Endothelial cell of umbilical vein (primary cell): ENCODE data around the gene DNAAF3. TPM values are rescaled to one million over a fixed set of nuclear protein-coding genes. Genes with fewer than 3 reads are reported as not detected.

Source experiments
- BruUV-seq: library from RNA; stranded (reverse); fragments of 400-500 nt; replicated peaks from 2 replicates; lab custom pipeline; 2021; lab: Mats Ljungman, UMichigan
- CTCF ChIA-PET: fragments of 300-600, 350-600 bp; sonication (Branson Sonifier 250); formaldehyde crosslinking; loops from one replicate; lab custom pipeline; 2021; ENCODE audit warnings: antibody characterized with exemption, inconsistent platforms; lab: Charles Lee
- POLR2A ChIA-PET: fragments of 300-600, 350-600 bp; sonication (Branson Sonifier 250); formaldehyde crosslinking; loops from one replicate; lab custom pipeline; 2021; ENCODE audit warnings: antibody characterized with exemption, inconsistent platforms; lab: Charles Lee
- DNase-seq: peaks from one replicate; pipeline ENCODE4 v3.0.0-alpha.2; 2011; ENCODE audit warnings: low read depth, low spot score
- FAIRE-seq: peaks from 2 replicates; lab custom pipeline; 2011; peaks lifted over from hg19 to GRCh38; lab: Jason Lieb, UNC
- H2AFZ ChIP-seq: 2 replicates; pipeline ENCODE4 v1.6.0; 2012; ENCODE audit warnings: low read depth, low read length, control low read depth, inconsistent platforms
- H3K27ac ChIP-seq: 2 replicates; pipeline ENCODE4 v1.5.1; 2011; ENCODE audit warnings: low read depth, mild to moderate bottlenecking, control low read depth, low read length, moderate library complexity; ENCODE audit not compliant: insufficient read depth
- H3K27me3 ChIP-seq, 2 experiments: 2 replicates each; pipeline versions ENCODE4 v1.6.0 to v1.6.1; 2011; ENCODE audit warnings: low read length in 2 of 2, mixed read lengths in 1 of 2; ENCODE audit not compliant: control insufficient read depth in 2 of 2, insufficient read depth in 2 of 2
- H3K36me3 ChIP-seq, 2 experiments: 2 replicates in 1 of 2; 3 replicates in 1 of 2; pipeline ENCODE4 v1.5.1; 2011; ENCODE audit warnings: low read length in 2 of 2, mild to moderate bottlenecking in 1 of 2, moderate library complexity in 1 of 2; ENCODE audit not compliant: control insufficient read depth in 2 of 2, insufficient read depth in 2 of 2; ENCODE audit errors: extremely low read depth in 1 of 2
- H3K4me1 ChIP-seq: 3 replicates; pipeline ENCODE4 v1.5.1; 2011; ENCODE audit warnings: mild to moderate bottlenecking, low read length; ENCODE audit not compliant: control insufficient read depth, insufficient read depth; ENCODE audit errors: extremely low read depth
- H3K4me2 ChIP-seq: 2 replicates; pipeline ENCODE4 v1.6.1; 2011; ENCODE audit warnings: low read length, control low read depth, mixed read lengths; ENCODE audit not compliant: insufficient read depth
- H3K4me3 ChIP-seq, 3 experiments: fragments of 200-600 bp in 1 of 3; sonication (generic), shearing (Covaris generic) in 1 of 3; replicated peaks in 1 of 3; 2 replicates each; pipeline ENCODE4 v1.5.1; 2011 to 2016; ENCODE audit warnings: control low read depth in 3 of 3, low read length in 3 of 3, mild to moderate bottlenecking in 2 of 3, inconsistent platforms in 1 of 3, low read depth in 1 of 3, moderate library complexity in 1 of 3; ENCODE audit not compliant: insufficient read depth in 1 of 3
- H3K79me2 ChIP-seq: 2 replicates; pipeline ENCODE4 v1.6.0; 2012; ENCODE audit warnings: low read length, inconsistent platforms; ENCODE audit not compliant: control insufficient read depth, insufficient read depth
- H3K9ac ChIP-seq: replicated peaks from 2 replicates; pipeline ENCODE3; 2011; ENCODE audit warnings: low read length, control low read depth; ENCODE audit not compliant: insufficient read depth; ENCODE audit errors: extremely low read depth
- H3K9me1 ChIP-seq: replicated peaks from 3 replicates; pipeline ENCODE4 v1.6.0; 2011; ENCODE audit warnings: mild to moderate bottlenecking, low read length; ENCODE audit not compliant: control insufficient read depth, insufficient read depth; ENCODE audit errors: extremely low read depth
- H3K9me3 ChIP-seq: replicated peaks from 2 replicates; pipeline ENCODE4 v1.5.1; 2012; ENCODE audit warnings: low read length, inconsistent platforms; ENCODE audit not compliant: control insufficient read depth, insufficient read depth
- H4K20me1 ChIP-seq: replicated peaks from 2 replicates; pipeline ENCODE3; 2011; ENCODE audit warnings: mild to moderate bottlenecking, low read length; ENCODE audit not compliant: control insufficient read depth, insufficient read depth; ENCODE audit errors: extremely low read depth
- EZH2 ChIP-seq: IDR thresholded peaks from 2 replicates; pipeline ENCODE4 v1.6.1; 2012; ENCODE audit warnings: borderline replicate concordance, low read depth, mild to moderate bottlenecking, moderate library complexity, low read length, inconsistent platforms; ENCODE audit not compliant: severe bottlenecking
- FOS ChIP-seq: IDR thresholded peaks from 2 replicates; pipeline ENCODE4 v1.6.1; 2011; ENCODE audit warnings: mild to moderate bottlenecking, low read length, moderate library complexity, borderline replicate concordance; ENCODE audit not compliant: insufficient read depth
- GATA2 ChIP-seq: IDR thresholded peaks from 2 replicates; pipeline ENCODE4 v1.7.0; 2011; ENCODE audit warnings: low read depth, mild to moderate bottlenecking, moderate library complexity, mixed read lengths, low read length; ENCODE audit not compliant: insufficient read length, insufficient read depth
- JUN ChIP-seq: IDR thresholded peaks from 2 replicates; pipeline ENCODE4 v1.6.1; 2011; ENCODE audit warnings: borderline replicate concordance, low read depth; ENCODE audit not compliant: insufficient read length, insufficient read depth
- MYC ChIP-seq: IDR thresholded peaks from one replicate; pipeline ENCODE4 v1.6.1; 2011; ENCODE audit warnings: mild to moderate bottlenecking, low read depth, low read length
- POLR2A ChIP-seq: IDR thresholded peaks from 2 replicates; pipeline ENCODE4 v1.6.1; 2012; ENCODE audit warnings: low read depth, mild to moderate bottlenecking, control low read depth, low read length
- POLR2AphosphoS5 ChIP-seq: IDR thresholded peaks from 2 replicates; pipeline ENCODE4 v1.6.1; 2012; ENCODE audit warnings: low read depth, mild to moderate bottlenecking, control low read depth, low read length, moderate library complexity; ENCODE audit not compliant: insufficient read depth
- dilution Hi-C: fragments of 300-500 bp; cut with MboI; formaldehyde crosslinking; loops from one replicate; pipeline ENCODE4 v1.15.0; 2019; ENCODE audit warnings: low sequenced_read_pairs; ENCODE audit not compliant: extremely low pct_ligation_motif_present
- intact Hi-C: fragments of 100-400 bp; cut with micrococcal nuclease; formaldehyde crosslinking; loops from one replicate; pipeline ENCODE4 v1.10.0; 2022
- polyA plus RNA-seq, 4 experiments: library from polyadenylated mRNA; depleted of rRNA in 3 of 4; stranded (reverse) in 3 of 4; unstranded in 1 of 4; fragments of >200 nt; gene quantifications; 2 replicates each; pipeline versions ENCODE4 v1.2.1 to v1.2.3, GENCODE V29; 2011 to 2012; ENCODE audit warnings: missing spikeins in 1 of 4
- total RNA-seq: library from RNA; stranded (reverse); gene quantifications from 2 replicates; pipeline ENCODE4 v1.2.3, GENCODE V29; 2021
- TF ChIP-seq, protein P1 (sequence below): IDR thresholded peaks from 2 replicates; pipeline ENCODE4 v1.6.1; 2011; ENCODE audit not compliant: insufficient read depth, insufficient read length
- TF ChIP-seq, protein P2 (sequence below), 2 donors: IDR thresholded peaks; 1 replicate in 1 of 2; 2 replicates in 1 of 2; pipeline ENCODE4 v1.5.1; 2011; ENCODE audit warnings: low read length in 2 of 2, mild to moderate bottlenecking in 2 of 2, moderate library complexity in 2 of 2, control low read depth in 1 of 2, inconsistent platforms in 1 of 2, low read depth in 1 of 2; ENCODE audit not compliant: insufficient read depth in 1 of 2; ENCODE audit errors: extremely low read depth in 1 of 2

Gene DNAAF3
- total and polyA plus RNA-seq, 2 donors (not counting 3 experiments of a cell fraction or from before 2014, with no cell fraction given) = 0.62 to 0.75 TPM

DNA sequence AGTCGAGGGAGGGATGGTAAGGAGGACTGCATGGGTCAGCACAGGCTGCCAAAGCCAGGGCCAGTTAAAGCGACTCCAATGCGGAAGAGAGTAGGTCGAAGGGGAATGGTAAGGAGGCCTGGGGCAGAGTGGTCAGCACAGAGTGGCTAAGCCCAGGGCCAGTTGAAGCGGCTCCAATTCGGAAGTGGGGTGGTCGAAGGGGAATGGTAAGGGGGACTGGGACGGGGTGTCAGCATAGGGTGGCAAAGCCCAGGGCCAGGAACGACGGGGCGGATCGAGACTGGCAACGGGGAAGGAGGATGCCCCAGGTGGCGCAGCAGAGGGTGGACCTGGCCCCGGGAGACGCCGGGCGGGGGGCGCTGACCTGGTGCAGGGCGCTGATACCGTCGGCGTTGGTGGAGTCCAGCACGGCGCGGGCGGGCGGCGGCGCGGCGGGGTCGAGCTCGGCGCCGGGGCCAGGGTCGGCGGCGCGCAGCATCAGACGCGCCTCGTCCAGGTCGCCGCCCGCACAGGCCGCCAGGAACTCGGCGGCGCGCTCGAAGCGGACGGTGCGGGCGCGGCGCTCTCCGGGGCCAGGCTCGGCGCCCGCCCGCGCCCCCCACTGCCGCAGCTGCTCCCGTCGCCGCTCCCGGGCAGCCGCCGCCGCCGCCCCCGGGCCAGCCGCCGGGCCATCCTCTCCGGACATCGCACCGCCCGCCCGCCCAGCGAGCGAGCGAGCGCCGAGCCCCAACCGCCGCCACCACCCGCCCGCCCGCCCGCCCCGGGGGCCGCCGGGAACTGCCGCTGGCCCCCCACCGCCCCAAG lies 49.4 kb downstream of the DNAAF3 start, which contains the start of gene PPP1R12C:
Gene PPP1R12C, minus strand, starts transcription at position 779 of the 804 bp plus-strand sequence. Its CDS starts 94 bp downstream, at position 685.
- Histone ChIP-seq H3K9me3 (no peaks in the 10 kb centered on the region), H3K9ac (peak within 1 kb of the TSS; percentile 78), H3K9me1 (no peaks in the 10 kb centered on the region), H3K4me1 (peaks cover 20% of the 10 kb centered on the region), H3K27ac (peak within 1 kb of the TSS; percentile 59), H2AFZ (peak within 1 kb of the TSS; percentile 35), H4K20me1 (no peaks in the 10 kb centered on the region), H3K4me3 (peak within 1 kb of the TSS; percentile 30 to 92 (median 75)), H3K36me3 (no peaks in the 10 kb centered on the region), H3K79me2 (peaks cover 50% of the 10 kb centered on the region), H3K27me3 (no peaks in the 10 kb centered on the region), H3K4me2 (peak within 1 kb of the TSS; percentile 71)
- TF ChIP-seq EZH2 = no peak
- TF ChIP-seq, protein P1, sequence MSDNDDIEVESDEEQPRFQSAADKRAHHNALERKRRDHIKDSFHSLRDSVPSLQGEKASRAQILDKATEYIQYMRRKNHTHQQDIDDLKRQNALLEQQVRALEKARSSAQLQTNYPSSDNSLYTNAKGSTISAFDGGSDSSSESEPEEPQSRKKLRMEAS = no peak
- no peak for TF ChIP-seq POLR2A
- no peak for TF ChIP-seq POLR2AphosphoS5
- TF ChIP-seq FOS = no peak
- no peak for TF ChIP-seq GATA2
- no peak for TF ChIP-seq JUN
- TF ChIP-seq, protein P2, sequence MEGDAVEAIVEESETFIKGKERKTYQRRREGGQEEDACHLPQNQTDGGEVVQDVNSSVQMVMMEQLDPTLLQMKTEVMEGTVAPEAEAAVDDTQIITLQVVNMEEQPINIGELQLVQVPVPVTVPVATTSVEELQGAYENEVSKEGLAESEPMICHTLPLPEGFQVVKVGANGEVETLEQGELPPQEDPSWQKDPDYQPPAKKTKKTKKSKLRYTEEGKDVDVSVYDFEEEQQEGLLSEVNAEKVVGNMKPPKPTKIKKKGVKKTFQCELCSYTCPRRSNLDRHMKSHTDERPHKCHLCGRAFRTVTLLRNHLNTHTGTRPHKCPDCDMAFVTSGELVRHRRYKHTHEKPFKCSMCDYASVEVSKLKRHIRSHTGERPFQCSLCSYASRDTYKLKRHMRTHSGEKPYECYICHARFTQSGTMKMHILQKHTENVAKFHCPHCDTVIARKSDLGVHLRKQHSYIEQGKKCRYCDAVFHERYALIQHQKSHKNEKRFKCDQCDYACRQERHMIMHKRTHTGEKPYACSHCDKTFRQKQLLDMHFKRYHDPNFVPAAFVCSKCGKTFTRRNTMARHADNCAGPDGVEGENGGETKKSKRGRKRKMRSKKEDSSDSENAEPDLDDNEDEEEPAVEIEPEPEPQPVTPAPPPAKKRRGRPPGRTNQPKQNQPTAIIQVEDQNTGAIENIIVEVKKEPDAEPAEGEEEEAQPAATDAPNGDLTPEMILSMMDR (IDR thresholded peaks at IDR 0.05; ENCODE audit: extremely low read depth in 1 of 2, insufficient read depth in 1 of 2, low read depth in 1 of 2, low read length in 2 of 2) = no peak
- no peak for TF ChIP-seq MYC
- FAIRE-seq (no peak), DNase-seq (peak; percentile 19)
- dilution Hi-C loops = no loop called here
- ChIA-PET POLR2A (interaction anchor here (0.6 to 1.8 kb wide), 5 partner anchors 13 to 473 kb away, joined by 3 to 7 read pairs (median 3); partner anchors contain the start of gene UBE2S), CTCF (interaction anchor here (0.6 to 4.8 kb wide), 8 partner anchors 16 to 387 kb away, joined by 3 to 38 read pairs (median 4); partner anchors contain the start of gene DNAAF3)
- no TSS peak for BruUV-seq
- intact Hi-C loops = loop anchor here (1.0 to 5.0 kb wide), 4 partner anchors 30 to 655 kb away; partner anchors contain the start of genes FIZ1, LENG9 and RDH13
